CD4-positive, alpha-beta T cell (primary cell): ENCODE measurements around the gene ARTN. TPM values are rescaled to one million over a fixed set of nuclear protein-coding genes. Genes with fewer than 3 reads are reported as not detected.

Experiments used
- ATAC-seq: fragments of 200-7000 bp; cut with Tn5 transposase; one replicate; pipeline ENCODE4 v1.10.0; 2022; ENCODE audit warnings: mild to moderate bottlenecking; ENCODE audit not compliant: poor library complexity
- CTCF ChIA-PET: fragments of 350-600 bp; sonication (Branson Sonifier 250); formaldehyde crosslinking; loops from one replicate; lab custom pipeline; 2021; ENCODE audit warnings: antibody characterized with exemption, inconsistent platforms; lab: Charles Lee
- POLR2A ChIA-PET: fragments of 350-600 bp; sonication (Branson Sonifier 250); formaldehyde crosslinking; loops from one replicate; lab custom pipeline; 2021; ENCODE audit warnings: antibody characterized with exemption, inconsistent platforms; lab: Charles Lee
- DNase-seq, 14 experiments: peaks; one replicate each; pipeline ENCODE4 v3.0.0-alpha.2; 2013 to 2020; ENCODE audit warnings: mixed read lengths in 2 of 14
- H3K27ac ChIP-seq, 2 donors: one replicate each; pipeline versions ENCODE4 v1.5.1 to v1.7.0; 2013; ENCODE audit warnings: low read length in 2 of 2, low read depth in 1 of 2, mild to moderate bottlenecking in 1 of 2
- H3K27me3 ChIP-seq, 2 experiments: 1 replicate in 1 of 2; 2 replicates in 1 of 2; pipeline versions ENCODE4 v1.6.1 to v1.7.0; 2013; ENCODE audit warnings: low read length in 2 of 2, control low read depth in 1 of 2, mild to moderate bottlenecking in 1 of 2, moderate library complexity in 1 of 2; ENCODE audit not compliant: insufficient read depth in 2 of 2, control insufficient read depth in 1 of 2
- H3K36me3 ChIP-seq: one replicate; pipeline ENCODE4 v1.6.1; 2013; ENCODE audit warnings: low read length, control low read depth; ENCODE audit not compliant: insufficient read depth
- H3K4me1 ChIP-seq: one replicate; pipeline ENCODE4 v1.6.1; 2013; ENCODE audit warnings: low read length, control low read depth; ENCODE audit not compliant: insufficient read depth
- H3K4me3 ChIP-seq: one replicate; pipeline ENCODE4 v1.5.1; 2013; ENCODE audit warnings: mild to moderate bottlenecking, low read length, moderate library complexity
- H3K9me3 ChIP-seq, 2 experiments: 1 replicate in 1 of 2; 2 replicates in 1 of 2; pipeline versions ENCODE4 v1.6.1 to v1.7.0; 2013; ENCODE audit warnings: low read length in 2 of 2, mild to moderate bottlenecking in 2 of 2, control low read depth in 1 of 2, moderate library complexity in 1 of 2; ENCODE audit not compliant: control insufficient read depth in 1 of 2, insufficient read depth in 1 of 2
- H3K27ac Mint-ChIP-seq: one replicate; pipeline ENCODE4 v1.8.0; 2020; ENCODE audit warnings: mixed read lengths
- H3K27me3 Mint-ChIP-seq: one replicate; pipeline ENCODE4 v1.8.0; 2021; ENCODE audit warnings: mixed read lengths
- H3K36me3 Mint-ChIP-seq: one replicate; pipeline ENCODE4 v1.8.0; 2021; ENCODE audit warnings: low read depth, mixed read lengths
- H3K4me1 Mint-ChIP-seq: one replicate; pipeline ENCODE4 v1.8.0; 2021; ENCODE audit warnings: low read depth, mixed read lengths
- H3K4me3 Mint-ChIP-seq: one replicate; pipeline ENCODE4 v1.8.0; 2020; ENCODE audit warnings: mild to moderate bottlenecking, mixed read lengths
- H3K9me3 Mint-ChIP-seq: one replicate; pipeline ENCODE4 v1.8.0; 2020; ENCODE audit warnings: mixed read lengths
- intact Hi-C, 2 experiments: fragments of 100-400 bp; cut with DNase I in 1 of 2; cut with micrococcal nuclease in 1 of 2; formaldehyde crosslinking; loops; one replicate each; pipeline versions ENCODE4 v1.15.1 to v1.9.0; 2023 to 2025; cut with DNase I, micrococcal nuclease
- total RNA-seq, 174 experiments: library from RNA in 2 of 174; stranded (reverse) in 2 of 174; gene quantifications; one replicate each; pipeline ENCODE4 v1.2.3 and lab custom pipeline; 2021 to 2026
- TF ChIP-seq, protein P1 (sequence below): fragments of 200-600 bp; IDR thresholded peaks from one replicate; pipeline ENCODE4 v1.8.0; 2022; ENCODE audit warnings: antibody characterized with exemption, mild to moderate bottlenecking

The ARTN gene
- total RNA-seq, 2 experiments from 2014 or later: 0.55 to 1.3 TPM

DNA sequence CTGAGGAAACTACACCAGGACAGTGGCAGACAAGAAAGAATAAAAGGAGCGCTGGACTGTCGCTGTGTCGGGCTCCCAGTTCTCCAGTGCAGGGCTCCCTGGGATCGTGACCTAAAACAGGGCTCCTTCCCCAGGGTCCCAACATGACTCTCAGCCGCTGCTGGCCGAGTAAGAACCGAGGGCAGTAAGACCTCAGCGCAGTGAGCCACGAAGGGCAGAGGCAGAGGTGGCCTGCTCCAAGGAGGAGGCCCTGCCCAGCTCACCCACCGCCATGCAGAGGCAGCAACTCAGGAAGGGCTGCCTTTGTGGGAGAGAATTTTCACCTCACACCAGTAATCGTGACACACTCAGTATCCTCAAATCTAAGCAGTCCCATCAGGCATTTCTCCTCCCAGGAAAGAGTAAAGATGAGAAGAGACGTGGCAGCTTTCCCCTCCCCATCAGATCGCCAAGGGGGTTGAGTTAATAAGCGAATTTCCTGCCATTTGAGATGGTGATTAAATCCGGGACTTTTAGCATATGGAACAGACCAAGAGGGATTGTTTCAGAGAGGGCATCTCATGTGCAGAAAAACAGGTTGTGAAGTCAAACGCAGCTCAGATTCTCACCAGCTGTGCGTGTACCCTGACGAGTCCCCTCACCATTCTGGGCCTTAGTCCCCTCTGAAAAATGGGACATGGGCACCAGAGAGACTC is 19.8 kb upstream of the ARTN start:
- no peak overlapping the region for H3K4me3 ChIP-seq
- Mint-ChIP-seq H3K36me3 (peaks cover 8% of the 10 kb centered on the region), H3K4me3 (no peak overlapping the region), H3K9me3 (no peaks in the 10 kb centered on the region), H3K4me1 (no peaks in the 10 kb centered on the region), H3K27ac (no peak overlapping the region), H3K27me3 (no peaks in the 10 kb centered on the region)
- DNase-seq: no peak
- intact Hi-C loops: no loop called here
- no peaks in the 10 kb centered on the region for H3K9me3 ChIP-seq
- H3K4me1 ChIP-seq: no peaks in the 10 kb centered on the region
- ChIA-PET POLR2A (no interaction called here), CTCF (no interaction called here)
- no peak for ATAC-seq
- H3K27ac ChIP-seq: no peak overlapping the region
- H3K27me3 ChIP-seq: no peaks in the 10 kb centered on the region
- H3K36me3 ChIP-seq: peaks cover 3% of the 10 kb centered on the region
- TF ChIP-seq, protein P1, sequence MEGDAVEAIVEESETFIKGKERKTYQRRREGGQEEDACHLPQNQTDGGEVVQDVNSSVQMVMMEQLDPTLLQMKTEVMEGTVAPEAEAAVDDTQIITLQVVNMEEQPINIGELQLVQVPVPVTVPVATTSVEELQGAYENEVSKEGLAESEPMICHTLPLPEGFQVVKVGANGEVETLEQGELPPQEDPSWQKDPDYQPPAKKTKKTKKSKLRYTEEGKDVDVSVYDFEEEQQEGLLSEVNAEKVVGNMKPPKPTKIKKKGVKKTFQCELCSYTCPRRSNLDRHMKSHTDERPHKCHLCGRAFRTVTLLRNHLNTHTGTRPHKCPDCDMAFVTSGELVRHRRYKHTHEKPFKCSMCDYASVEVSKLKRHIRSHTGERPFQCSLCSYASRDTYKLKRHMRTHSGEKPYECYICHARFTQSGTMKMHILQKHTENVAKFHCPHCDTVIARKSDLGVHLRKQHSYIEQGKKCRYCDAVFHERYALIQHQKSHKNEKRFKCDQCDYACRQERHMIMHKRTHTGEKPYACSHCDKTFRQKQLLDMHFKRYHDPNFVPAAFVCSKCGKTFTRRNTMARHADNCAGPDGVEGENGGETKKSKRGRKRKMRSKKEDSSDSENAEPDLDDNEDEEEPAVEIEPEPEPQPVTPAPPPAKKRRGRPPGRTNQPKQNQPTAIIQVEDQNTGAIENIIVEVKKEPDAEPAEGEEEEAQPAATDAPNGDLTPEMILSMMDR: no peak

DNA sequence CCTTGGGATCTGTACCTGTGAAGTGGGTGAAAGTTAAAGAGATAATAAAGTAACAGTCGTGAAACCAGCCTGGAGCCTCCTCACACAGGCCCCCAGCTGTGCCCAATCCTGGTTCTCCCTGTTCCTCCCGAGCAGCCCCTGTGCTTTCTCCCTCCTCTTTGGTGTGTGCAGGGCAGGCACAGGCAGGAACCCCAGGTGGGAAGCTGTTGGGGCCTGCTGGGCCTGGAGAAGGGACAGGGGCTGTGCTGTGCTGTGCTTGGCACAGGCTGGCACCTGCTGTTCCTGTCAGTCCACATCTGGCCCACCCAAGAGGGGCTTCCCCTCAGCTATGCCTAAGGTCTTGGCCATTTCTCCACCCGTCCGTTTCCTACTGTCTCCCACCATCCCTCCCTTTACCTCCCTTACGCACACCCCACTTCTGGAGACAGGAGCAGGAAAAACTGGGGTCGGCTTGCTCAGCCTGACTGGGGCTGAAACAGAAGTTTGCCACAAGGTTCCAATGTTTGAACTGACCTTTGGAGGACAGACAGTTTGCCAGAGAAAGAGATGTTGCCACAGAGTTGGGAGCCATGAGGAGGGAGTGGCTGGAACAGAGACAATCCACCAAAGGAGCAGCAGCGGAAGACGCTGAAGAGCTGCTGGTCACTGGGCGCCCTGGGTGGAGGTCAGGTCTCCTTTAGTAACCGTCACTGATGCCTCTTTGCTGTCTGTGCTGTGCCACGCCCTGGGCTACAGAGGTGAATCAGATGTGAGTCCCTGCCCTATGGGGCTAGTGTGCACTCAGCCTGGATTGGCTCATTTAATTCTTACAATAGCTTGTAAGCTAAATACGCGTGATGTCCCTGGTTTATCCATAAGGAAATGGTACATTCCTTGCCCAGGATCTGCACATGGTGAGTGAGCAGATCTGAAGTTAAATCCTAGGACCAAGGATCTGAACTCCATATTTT is 18.8 kb upstream of the ARTN start:
- H3K4me3 Mint-ChIP-seq: no peak overlapping the region
- Histone ChIP-seq H3K36me3 (peaks cover 3% of the 10 kb centered on the region), H3K4me1 (no peaks in the 10 kb centered on the region), H3K27ac (no peak overlapping the region), H3K27me3 (no peaks in the 10 kb centered on the region), H3K4me3 (no peak overlapping the region), H3K9me3 (no peaks in the 10 kb centered on the region)
- no peak for ATAC-seq
- no peak for DNase-seq
- H3K4me1 Mint-ChIP-seq: no peaks in the 10 kb centered on the region
- no peaks in the 10 kb centered on the region for H3K9me3 Mint-ChIP-seq
- POLR2A ChIA-PET: no interaction called here
- peaks cover 9% of the 10 kb centered on the region for H3K36me3 Mint-ChIP-seq
- TF ChIP-seq, protein P1: no peak
- no peaks in the 10 kb centered on the region for H3K27me3 Mint-ChIP-seq
- intact Hi-C loops: no loop called here
- H3K27ac Mint-ChIP-seq: no peak overlapping the region
- CTCF ChIA-PET: no interaction called here

DNA sequence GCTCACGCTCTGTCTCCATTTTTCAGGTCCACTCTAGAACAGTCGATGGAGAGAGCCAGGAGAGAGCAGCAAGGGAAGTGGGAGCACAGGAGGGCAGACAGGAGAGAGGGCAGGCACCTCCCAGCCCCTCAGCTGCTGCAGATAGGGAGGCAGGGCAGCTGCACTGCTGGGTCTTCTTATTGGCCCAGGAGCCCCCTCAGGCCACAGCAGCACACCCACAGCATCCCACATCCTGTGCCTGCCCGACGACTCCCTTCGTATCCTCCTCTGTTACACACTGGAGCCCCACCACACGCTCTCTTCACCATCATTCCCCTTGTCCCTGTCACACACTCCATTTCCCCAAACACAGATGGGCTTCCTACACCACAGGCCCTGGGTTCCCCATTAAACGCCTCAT is 13.7 kb upstream of the ARTN start:
- H3K27ac Mint-ChIP-seq: no peak overlapping the region
- Histone ChIP-seq H3K4me1 (no peaks in the 10 kb centered on the region), H3K27ac (no peak overlapping the region), H3K4me3 (no peak overlapping the region), H3K27me3 (no peaks in the 10 kb centered on the region), H3K9me3 (no peaks in the 10 kb centered on the region), H3K36me3 (no peaks in the 10 kb centered on the region)
- intact Hi-C loops: no loop called here
- no peaks in the 10 kb centered on the region for H3K9me3 Mint-ChIP-seq
- ATAC-seq: no peak
- no peaks in the 10 kb centered on the region for H3K4me1 Mint-ChIP-seq
- ChIA-PET POLR2A (no interaction called here), CTCF (no interaction called here)
- DNase-seq: no peak
- no peak overlapping the region for H3K4me3 Mint-ChIP-seq
- TF ChIP-seq, protein P1: no peak
- peaks cover 8% of the 10 kb centered on the region for H3K36me3 Mint-ChIP-seq
- no peaks in the 10 kb centered on the region for H3K27me3 Mint-ChIP-seq
